Measurements from ENCODE around the gene ABCC4. TPM values are rescaled to one million over a fixed set of nuclear protein-coding genes. Genes with fewer than 3 reads are reported as not detected.

Gene ABCC4
- total and polyA plus RNA-seq, 2 donors (not counting 1 experiment from before 2014, with no cell fraction given): 35.2 to 98.8 TPM

DNA sequence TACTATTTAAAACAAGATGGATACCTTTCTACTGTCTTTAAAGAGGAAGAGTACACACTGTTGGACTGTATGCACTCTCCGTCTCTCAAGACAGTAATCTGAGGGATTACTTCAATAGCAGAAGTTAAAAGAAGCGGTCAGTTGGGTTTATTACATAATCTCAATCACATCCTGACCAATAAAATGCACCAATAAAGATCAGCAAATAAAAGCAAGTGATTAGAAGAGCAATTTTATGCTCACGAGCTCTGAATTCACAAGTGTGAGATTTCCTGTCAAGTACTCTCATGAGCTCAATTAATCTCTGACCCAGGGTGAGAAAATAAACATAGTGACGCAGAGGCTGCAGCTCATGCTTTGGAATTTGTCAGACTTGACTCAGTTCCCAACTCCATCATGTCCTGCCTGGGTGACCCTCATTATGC is 12.2 kb downstream of the ABCC4 start:
- Histone ChIP-seq H3K27me3 (ENCODE audit: control insufficient read depth, insufficient read depth, low read length) (no peaks in the 10 kb centered on the region), H3K9me3 (ENCODE audit: control insufficient read depth, insufficient read depth, low read depth, low read length) (no peaks in the 10 kb centered on the region), H3K4me2 (ENCODE audit: extremely low read depth, insufficient read depth, low read length) (no peak overlapping the region), H4K20me1 (ENCODE audit: control insufficient read depth, extremely low read depth, insufficient read depth, low read length) (no peaks in the 10 kb centered on the region), H3K36me3 (ENCODE audit: control insufficient read depth, insufficient read depth, low read length) (no peaks in the 10 kb centered on the region), H3K79me2 (ENCODE audit: control insufficient read depth, insufficient read depth, low read length) (peaks cover 52% of the 10 kb centered on the region), H3K4me1 (ENCODE audit: control insufficient read depth, extremely low read depth, insufficient read depth, low read length) (no peaks in the 10 kb centered on the region), H3K4me3 (replicated peaks in 1 of 4; ENCODE audit: control extremely low read depth in 1 of 4, insufficient read depth in 1 of 4, low read depth in 3 of 4, low read length in 4 of 4) (no peak overlapping the region), H3K27ac (ENCODE audit: insufficient read depth, low read length) (no peak overlapping the region), H2AFZ (ENCODE audit: low read length) (no peak overlapping the region), H3K9ac (ENCODE audit: insufficient read depth, low read length) (no peak overlapping the region)
- peak in 1 of 2 donors; percentile 51 for DNase-seq (ENCODE audit: low read depth in 2 of 2)
- TF ChIP-seq, protein P1, sequence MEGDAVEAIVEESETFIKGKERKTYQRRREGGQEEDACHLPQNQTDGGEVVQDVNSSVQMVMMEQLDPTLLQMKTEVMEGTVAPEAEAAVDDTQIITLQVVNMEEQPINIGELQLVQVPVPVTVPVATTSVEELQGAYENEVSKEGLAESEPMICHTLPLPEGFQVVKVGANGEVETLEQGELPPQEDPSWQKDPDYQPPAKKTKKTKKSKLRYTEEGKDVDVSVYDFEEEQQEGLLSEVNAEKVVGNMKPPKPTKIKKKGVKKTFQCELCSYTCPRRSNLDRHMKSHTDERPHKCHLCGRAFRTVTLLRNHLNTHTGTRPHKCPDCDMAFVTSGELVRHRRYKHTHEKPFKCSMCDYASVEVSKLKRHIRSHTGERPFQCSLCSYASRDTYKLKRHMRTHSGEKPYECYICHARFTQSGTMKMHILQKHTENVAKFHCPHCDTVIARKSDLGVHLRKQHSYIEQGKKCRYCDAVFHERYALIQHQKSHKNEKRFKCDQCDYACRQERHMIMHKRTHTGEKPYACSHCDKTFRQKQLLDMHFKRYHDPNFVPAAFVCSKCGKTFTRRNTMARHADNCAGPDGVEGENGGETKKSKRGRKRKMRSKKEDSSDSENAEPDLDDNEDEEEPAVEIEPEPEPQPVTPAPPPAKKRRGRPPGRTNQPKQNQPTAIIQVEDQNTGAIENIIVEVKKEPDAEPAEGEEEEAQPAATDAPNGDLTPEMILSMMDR (conservative IDR thresholded peaks at IDR 0.05 in 1 of 2, IDR thresholded peaks at IDR 0.05 in 1 of 2; ENCODE audit: low read depth in 1 of 2, low read length in 2 of 2): no peak
- TF ChIP-seq EZH2 (IDR thresholded peaks at IDR 0.05; ENCODE audit: low read length, missing control alignments): no peak

DNA sequence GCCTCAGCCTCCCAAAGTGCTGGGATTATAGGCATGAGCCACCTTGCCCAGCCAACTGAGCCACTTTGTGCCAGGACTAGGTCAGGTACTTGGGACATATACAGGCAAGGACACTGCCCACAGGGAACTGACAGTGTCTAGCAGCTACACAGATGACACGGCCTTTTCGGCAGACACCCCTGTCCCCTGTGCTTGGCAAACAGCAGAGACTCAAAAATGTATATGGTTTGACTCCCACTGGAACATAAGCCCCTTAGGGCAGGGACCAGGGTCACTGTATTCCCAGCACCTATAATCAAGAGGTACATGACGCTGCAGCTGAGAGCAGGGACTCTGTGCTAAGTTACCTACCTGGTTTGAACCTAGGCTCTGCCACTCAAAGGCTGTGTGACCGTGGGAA is 16.8 kb downstream of the ABCC4 start:
- Histone ChIP-seq H3K4me3 (replicated peaks in 1 of 4; ENCODE audit: control extremely low read depth in 1 of 4, insufficient read depth in 1 of 4, low read depth in 3 of 4, low read length in 4 of 4) (no peak overlapping the region), H3K79me2 (ENCODE audit: control insufficient read depth, insufficient read depth, low read length) (peaks cover 39% of the 10 kb centered on the region), H3K27me3 (ENCODE audit: control insufficient read depth, insufficient read depth, low read length) (no peaks in the 10 kb centered on the region), H3K4me2 (ENCODE audit: extremely low read depth, insufficient read depth, low read length) (no peak overlapping the region), H3K9ac (ENCODE audit: insufficient read depth, low read length) (no peak overlapping the region), H3K36me3 (ENCODE audit: control insufficient read depth, insufficient read depth, low read length) (no peaks in the 10 kb centered on the region), H2AFZ (ENCODE audit: low read length) (no peak overlapping the region), H3K27ac (ENCODE audit: insufficient read depth, low read length) (no peak overlapping the region), H4K20me1 (ENCODE audit: control insufficient read depth, extremely low read depth, insufficient read depth, low read length) (no peaks in the 10 kb centered on the region), H3K9me3 (ENCODE audit: control insufficient read depth, insufficient read depth, low read depth, low read length) (no peaks in the 10 kb centered on the region), H3K4me1 (ENCODE audit: control insufficient read depth, extremely low read depth, insufficient read depth, low read length) (peaks cover 7% of the 10 kb centered on the region)
- DNase-seq (ENCODE audit: low read depth in 2 of 2): no peak
- no peak for TF ChIP-seq EZH2 (IDR thresholded peaks at IDR 0.05; ENCODE audit: low read length, missing control alignments)
- TF ChIP-seq, protein P1 (conservative IDR thresholded peaks at IDR 0.05 in 1 of 2, IDR thresholded peaks at IDR 0.05 in 1 of 2; ENCODE audit: low read depth in 1 of 2, low read length in 2 of 2): no peak

DNA sequence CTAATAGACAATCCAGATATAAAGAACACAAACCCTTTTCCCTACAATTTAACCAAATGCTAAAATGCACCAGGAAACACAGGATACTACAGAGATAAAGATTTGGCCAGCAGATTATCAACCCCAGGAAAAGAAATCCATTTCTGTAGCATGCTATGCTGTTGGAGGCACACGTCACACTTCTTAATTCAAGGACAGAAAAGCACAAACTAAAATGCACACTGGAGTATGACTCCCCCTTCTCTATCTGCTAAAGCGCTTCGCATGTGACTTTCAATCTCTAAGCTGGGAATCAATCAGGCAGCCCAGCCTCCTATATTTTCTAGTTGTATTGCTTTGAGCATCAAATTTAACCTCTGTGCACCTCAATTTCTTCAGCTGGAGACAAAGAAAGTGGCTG is 22.2 kb downstream of the ABCC4 start:
- peaks cover 17% of the 10 kb centered on the region for H3K4me1 ChIP-seq (ENCODE audit: control insufficient read depth, extremely low read depth, insufficient read depth, low read length)
- H3K4me2 ChIP-seq (ENCODE audit: extremely low read depth, insufficient read depth, low read length): no peak overlapping the region
- peaks cover 46% of the 10 kb centered on the region for H3K79me2 ChIP-seq (ENCODE audit: control insufficient read depth, insufficient read depth, low read length)
- no peak overlapping the region for H3K9ac ChIP-seq (ENCODE audit: insufficient read depth, low read length)
- H4K20me1 ChIP-seq (ENCODE audit: control insufficient read depth, extremely low read depth, insufficient read depth, low read length): no peaks in the 10 kb centered on the region
- no peak overlapping the region for H2AFZ ChIP-seq (ENCODE audit: low read length)
- DNase-seq (ENCODE audit: low read depth in 2 of 2): no peak
- no peak overlapping the region for H3K4me3 ChIP-seq (replicated peaks in 1 of 4; ENCODE audit: control extremely low read depth in 1 of 4, insufficient read depth in 1 of 4, low read depth in 3 of 4, low read length in 4 of 4)
- no peaks in the 10 kb centered on the region for H3K9me3 ChIP-seq (ENCODE audit: control insufficient read depth, insufficient read depth, low read depth, low read length)
- no peak overlapping the region for H3K27ac ChIP-seq (ENCODE audit: insufficient read depth, low read length)
- H3K36me3 ChIP-seq (ENCODE audit: control insufficient read depth, insufficient read depth, low read length): no peaks in the 10 kb centered on the region
- no peak for TF ChIP-seq EZH2 (IDR thresholded peaks at IDR 0.05; ENCODE audit: low read length, missing control alignments)
- TF ChIP-seq, protein P1 (conservative IDR thresholded peaks at IDR 0.05 in 1 of 2, IDR thresholded peaks at IDR 0.05 in 1 of 2; ENCODE audit: low read depth in 1 of 2, low read length in 2 of 2): no peak
- H3K27me3 ChIP-seq (ENCODE audit: control insufficient read depth, insufficient read depth, low read length): no peaks in the 10 kb centered on the region
